OCI-LY3 (cell line): Measurements from ENCODE around the gene HMOX1.

Experiments used
- CTCF ChIP-seq: fragments of 200-600, 300-600 bp; sonication (generic); IDR thresholded peaks from 2 replicates; pipeline ENCODE4 v1.5.1; 2014; ENCODE audit warnings: antibody characterized with exemption, low read length, low read depth
- EZH2phosphoT487 ChIP-seq: fragments of 200-600 bp; shearing (Covaris generic); IDR thresholded peaks from 2 replicates; pipeline ENCODE4 v1.6.1; 2018; ENCODE audit warnings: antibody characterized with exemption, mixed run types, low read depth

GRCh38 chr22:35398591-35398973 lies 17.7 kb downstream of the HMOX1 start:
- TF ChIP-seq EZH2phosphoT487, result no peak
- TF ChIP-seq CTCF, result no peak
